GM21390 (cell line): ENCODE measurements around the gene PSMG3.

Source experiments
- ATAC-seq: cut with Tn5 transposase; IDR thresholded peaks from one replicate; pipeline ENCODE4 v1.9.1; 2021; ENCODE audit not compliant: unreplicated experiment

Gene PSMG3

DNA sequence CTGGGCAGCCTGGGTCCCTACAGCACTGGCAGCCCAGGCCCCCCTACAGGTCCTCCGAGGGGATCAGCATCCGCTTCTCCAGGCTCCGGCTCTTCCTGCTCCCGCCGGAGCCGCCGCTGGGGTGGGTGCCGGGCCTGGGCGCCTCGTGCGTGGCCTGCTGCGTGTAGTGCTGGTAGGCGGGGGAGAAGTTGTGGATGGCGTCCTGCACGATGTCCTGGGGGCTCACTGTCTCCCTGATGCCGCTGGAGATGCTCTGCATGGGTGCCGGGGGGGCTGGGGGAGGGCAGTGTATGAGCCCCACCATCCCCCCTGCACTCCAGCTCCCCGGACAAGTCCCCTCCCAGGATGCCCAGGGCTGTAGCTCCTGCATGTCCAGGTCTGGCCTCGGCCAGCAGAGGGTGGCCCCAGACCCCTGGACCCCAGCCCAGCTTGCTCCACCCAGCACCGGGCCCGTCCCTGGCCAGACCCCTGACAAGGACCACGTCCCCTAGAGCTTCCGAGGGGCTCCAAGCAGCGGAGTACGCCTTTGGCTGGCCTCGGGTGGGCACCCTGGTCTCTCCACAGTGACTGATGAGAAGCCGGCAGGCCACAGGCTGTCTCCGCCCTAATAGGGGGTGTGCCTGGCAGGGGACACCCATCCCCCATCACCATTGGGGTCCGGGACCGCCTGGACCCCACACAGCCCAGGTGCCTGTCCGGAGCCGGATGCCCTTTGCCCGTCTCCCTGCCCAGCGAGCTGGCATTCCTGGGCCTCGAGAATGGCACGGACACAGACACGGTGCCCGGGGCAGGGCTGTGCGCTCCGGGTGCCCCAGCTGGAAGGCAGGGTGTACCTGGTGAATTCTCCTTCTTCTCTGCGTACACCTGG is 22.7 kb downstream of the PSMG3 start:
- ATAC-seq: no peak

DNA sequence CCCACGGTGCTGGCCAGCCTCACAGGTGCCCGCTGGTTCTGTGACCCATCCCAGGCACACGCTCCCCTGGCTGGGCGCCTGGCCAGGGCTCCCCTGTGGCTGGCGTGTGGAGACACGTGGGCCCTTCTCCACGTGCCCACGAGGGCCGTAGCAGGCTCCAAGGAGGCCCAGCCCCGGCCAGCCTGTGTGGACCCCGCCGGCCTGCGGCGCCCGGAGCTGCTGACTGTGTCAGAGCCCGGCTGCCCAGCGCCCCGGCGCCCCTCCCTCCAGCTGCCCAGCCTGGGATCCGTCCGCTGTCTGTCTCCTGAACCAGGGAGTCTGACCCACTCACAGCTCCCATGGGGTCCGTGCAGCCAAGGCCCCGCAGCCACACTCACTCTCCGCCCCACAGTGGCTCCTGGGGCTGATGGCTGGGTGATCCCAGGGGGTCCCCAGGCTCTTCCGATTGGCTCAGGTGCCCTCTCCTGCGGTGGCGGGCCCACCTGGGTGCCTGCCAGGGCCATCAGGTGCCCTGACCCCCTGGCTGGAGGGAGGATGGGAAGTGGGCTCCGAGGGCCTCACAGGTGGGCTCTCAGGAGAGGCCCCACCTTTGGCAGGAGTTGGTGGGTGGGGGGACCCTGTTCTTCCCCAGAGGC is 23.4 kb downstream of the PSMG3 start:
- no peak for ATAC-seq

- ATAC-seq: no peak
These were observed 24.2 kb downstream of the PSMG3 start for GRCh38 chr7:1545417-1546246.

DNA sequence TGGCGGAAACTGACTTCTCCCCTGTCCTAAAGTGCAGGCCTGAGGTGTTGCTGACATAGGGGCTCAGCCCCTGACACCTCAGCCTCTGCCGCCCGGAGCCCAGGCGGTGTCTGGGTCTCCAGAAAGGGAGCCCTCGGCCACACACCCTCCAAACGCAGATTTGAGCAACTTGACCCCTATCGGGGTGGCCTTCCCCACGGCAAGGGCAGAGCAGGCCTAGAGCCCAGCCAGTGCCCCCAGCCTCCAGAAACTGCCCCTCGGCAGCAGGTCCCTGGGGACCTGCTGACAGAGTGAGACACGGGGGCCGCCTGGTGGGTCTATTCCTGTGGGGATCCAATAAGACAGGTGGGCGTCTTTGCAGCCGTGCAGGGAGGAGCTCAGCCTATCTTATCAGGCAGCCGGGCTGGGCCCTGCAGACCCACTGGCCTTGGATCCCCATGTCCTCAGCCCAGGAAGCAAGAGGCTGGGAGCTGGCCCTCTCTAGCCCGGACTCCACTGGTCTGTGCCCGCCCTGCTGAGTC is 24.9 kb downstream of the PSMG3 start:
- ATAC-seq: no peak

DNA sequence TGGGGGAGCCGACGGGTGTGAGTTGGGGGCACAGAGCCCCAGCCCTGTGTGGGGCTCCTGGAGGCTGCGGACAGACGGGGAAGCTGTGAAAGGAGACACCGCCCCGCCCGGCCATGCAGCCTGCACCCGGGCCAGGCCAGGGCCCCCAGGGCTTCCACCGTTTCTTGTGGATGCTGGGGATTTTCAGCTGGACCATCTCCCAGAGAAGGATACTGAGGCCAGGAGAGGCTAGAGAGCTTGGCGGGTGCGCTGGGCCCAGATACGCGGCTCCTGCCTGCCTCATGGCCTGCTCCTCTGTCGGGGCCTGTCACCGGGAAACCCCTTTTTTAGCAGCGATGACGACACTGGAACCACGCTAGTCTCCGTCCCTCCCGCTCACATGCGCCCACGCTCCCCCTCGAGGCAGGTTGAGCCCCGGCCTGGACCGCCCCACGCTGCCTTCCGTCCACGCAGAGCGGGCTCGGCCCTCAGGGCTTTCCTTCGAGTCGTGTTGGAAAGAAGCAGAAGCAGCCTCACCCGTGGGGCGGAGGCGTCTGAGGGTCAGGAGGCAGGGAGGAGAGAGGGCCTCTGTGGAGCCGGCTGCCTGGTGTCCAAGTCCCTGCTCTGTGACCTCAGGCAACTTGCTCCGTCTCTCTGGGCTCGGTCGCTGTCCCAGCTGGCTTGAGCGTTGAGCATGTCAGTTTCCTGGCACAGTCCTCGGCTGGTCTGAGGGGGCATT is 25.5 kb downstream of the PSMG3 start:
- ATAC-seq: no peak

DNA sequence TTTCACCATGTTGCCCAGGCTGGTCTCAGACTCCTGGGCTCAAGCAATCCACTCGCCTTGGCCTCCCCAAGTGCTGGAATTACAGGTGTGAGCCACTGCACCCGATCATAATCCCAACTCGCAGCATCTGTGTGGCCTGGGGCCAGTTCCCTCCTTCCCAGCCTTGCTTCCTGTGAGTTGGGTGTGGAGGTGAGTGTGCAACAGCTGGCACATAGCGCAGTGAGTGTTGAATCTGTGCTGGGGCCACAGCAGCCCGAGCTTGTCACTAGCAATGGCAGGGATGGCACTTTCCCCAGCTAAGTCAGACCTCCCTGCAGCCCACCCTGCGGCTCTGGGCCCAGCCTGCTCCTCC is 26.0 kb downstream of the PSMG3 start:
- no peak for ATAC-seq

DNA sequence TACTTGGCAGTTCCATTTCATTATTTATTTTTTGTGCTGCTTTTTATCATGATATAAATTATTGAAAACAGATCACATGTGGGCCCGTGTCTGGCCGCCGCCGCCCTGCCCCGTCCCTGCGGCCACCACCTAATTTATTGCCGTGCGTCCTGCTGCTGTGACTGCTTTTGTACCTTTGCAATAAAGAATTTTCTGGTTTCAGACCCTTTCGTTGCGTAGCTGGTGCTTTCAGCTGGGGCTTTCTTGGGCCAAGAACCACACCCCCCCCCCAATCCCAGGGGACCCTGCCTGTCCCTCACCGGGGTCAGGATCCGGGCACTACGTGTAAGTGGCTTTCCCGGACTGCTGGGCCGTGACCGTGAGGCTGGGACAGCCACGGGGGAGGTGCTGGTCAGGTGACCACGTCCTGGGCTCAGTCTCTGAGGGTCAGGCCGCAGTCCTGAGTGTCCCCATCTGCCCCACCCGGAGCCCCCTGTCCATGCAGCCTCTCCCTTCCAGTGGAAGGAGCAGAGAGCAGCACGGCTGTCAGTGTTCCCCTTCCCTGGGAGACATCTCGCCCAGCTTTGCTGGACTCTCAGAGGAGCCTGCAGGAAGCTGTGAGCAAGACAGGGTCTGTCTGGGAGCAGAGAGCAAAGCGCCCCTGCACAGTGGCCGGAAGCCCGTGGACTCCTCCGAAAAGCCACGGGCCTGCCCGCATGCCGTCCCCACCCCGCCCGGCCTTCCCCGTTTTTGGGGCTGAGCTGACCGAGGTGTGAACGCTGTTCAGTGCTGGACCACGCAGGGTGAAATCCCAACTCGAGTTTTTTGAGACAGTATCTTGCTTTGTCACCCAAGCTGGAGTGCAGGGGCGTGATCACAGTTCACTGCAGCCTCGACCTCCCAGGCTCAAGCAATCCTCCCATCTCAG is 26.7 kb downstream of the PSMG3 start:
- ATAC-seq: no peak

DNA sequence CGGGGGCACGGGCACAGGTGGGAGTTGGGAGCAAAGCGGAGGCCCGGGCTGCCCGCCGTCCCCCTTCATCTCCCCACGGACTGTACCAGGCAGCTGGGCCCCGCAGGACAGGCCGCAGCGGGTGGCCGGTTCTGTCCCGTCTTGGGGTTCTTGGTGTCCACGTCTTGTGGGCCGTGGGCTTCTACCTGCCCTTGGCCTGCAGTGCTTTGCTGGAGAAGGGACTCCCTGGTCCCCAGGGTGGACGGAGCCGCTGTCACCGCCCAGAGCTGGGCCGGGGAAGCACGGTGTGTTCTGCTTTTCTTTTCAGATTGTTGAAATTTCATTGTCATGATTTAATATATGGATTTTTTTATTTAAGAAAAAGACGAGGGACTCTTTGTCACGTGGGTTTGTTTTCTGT is 27.5 kb downstream of the PSMG3 start:
- no peak for ATAC-seq

DNA sequence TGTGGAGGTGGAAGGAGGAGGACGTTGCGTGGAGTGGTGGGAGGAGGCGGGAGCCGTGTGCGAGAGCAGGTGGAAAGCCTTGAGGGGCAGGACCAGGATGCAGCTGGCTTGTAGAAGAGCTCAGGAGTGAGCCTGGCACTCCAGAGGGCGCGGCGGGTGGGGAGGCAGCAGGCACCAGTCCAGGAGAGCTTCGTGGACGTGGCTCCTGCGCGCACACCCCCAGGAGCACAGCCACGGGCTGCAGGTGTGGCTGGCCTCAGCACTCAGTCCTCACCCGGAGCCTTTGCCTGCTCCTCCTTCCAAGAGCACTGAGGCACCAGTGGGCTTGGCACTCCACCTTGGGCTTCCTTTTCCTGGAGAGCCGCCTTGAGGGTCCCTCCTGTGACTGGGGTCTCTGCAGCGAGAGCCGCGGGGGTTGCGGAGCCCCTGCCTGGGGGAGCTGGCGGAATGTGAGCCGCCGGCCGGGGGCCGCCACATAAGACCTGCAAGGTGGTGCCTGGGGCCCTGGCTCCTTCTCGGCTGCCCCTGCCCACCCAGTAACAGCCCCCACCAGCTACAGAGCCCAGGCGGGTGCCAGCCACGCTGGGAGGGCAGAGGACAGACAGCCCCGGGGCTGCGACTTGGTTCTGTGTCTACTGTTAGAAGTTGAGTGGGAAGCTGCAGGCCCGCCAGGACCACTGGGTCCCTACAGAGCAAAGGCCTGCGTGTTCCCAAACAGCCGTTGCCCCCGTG is 28.2 kb downstream of the PSMG3 start:
- ATAC-seq: no peak

DNA sequence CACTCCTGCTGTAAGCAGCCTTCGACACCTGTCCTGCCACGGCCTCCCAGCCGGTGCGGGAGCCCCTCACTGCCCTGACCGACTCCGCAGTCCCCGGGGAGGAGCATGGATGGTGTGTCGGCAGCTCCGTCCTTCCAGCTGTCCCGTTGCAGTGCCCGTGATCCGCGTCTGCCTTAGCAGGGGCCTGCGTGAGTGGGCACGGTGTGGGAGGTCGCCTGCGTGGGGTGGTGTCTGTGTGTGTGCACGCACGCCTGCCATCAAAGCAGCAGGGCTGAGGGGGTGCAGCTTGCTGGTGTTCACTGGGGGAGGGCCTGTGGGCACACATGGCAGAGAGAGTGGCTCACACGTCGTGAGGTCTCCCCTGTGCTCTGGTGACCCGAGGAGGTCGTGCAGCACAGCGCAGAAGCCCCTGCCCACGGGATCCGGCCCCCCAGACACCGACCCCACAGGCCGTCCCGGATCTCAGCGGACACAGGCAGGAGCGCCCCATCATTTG is 29.0 kb downstream of the PSMG3 start:
- ATAC-seq: no peak

- no peak for ATAC-seq
These were observed 29.7 kb downstream of the PSMG3 start for GRCh38 chr7:1539882-1540775.

DNA sequence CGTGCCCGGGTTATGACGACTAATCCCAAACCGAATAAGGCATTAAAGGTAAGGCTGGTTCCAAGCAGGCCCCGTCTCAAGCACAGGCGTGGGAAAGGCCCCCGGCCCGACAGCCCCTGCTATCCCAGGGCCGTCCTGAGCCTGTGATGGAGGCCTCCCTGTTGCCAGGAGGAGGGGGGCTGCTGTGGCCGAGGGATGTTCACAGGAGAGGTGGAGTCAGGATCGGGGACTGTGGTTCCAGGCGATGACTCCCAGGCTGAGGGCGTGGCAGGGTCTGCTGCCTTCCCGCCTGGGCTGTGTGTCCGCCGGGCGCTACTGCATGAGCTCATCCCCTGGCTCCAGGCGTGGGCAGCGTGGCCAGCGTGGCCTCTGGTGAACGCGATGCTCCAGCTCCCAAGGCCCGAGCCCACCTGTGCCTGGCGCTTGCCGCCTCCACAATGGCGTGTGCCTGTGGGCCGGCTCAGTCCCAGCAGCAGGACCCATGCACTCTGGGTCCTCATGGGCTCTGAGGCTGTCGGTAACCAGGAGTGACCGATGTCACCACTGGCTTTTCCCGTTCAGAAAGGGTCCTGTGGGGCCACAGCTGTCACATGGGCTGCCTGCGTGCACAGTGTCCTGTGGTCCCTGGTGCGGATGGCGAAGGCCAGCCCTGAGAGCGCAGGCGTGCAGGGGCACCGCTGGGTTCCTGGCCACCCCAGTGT is 30.5 kb downstream of the PSMG3 start:
- ATAC-seq: no peak

DNA sequence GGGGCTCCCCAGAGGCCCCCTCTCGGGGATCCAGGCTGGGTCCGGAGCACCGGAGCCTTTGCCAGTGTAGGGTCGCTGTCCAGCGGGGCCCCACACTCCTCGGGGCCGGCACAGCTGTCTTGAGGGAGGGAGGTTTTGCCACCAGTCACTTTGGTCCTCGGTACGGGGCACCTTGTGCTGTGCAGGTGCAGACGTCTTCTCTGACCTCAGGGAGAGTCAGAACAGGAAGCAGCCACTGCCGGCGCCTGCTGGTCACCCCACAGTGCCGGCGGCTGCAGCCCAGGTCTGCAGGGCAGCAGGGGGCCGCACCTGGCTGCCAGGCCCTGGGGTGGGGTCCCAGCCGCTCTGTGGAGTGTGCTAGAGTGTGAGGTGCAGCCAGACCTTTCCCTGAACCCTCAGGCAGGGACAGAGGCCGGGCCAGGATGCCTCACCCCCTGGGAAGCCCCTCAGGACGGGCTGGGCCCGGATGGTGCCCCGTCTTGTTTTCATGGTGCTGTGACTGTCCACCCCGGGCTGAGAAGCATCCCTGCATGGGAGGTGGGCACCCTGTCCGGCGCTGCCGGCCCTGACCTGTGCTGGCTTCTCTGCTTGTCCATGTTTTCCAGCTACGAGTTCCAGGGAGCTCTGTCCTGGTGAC is 31.2 kb downstream of the PSMG3 start:
- ATAC-seq: no peak

GRCh38 chr7:1537535-1538412 is 32.1 kb downstream of the PSMG3 start:
- ATAC-seq: no peak

GRCh38 chr7:1536743-1537534 is 32.9 kb downstream of the PSMG3 start:
- no peak for ATAC-seq
